ENCODE data around the gene SLC43A3. TPM values are rescaled to one million over a fixed set of nuclear protein-coding genes. Genes with fewer than 3 reads are reported as not detected.

Gene SLC43A3
- total and polyA plus RNA-seq, 9 of the 15 experiments (the other 6 are each of a cell fraction or from before 2014, with no cell fraction given): 63.7 to 281 (median 139) TPM

GRCh38 chr11:57425565-57426438 lies 1.1 kb downstream of the SLC43A3 start:
- no peak for DNase-seq (ENCODE audit: extremely low read depth in 1 of 4, low spot score in 3 of 4)
- Histone ChIP-seq H3K9me3 (replicated peaks; ENCODE audit: control insufficient read depth, insufficient read depth, low read depth, low read length) (no peaks in the 10 kb centered on the region), H3K4me1 (replicated peaks in 1 of 2; ENCODE audit: control insufficient read depth in 2 of 2, insufficient read depth in 2 of 2, low read length in 2 of 2) (peaks cover 42 to 50% of the 10 kb centered on the region in 2 experiments), H3K36me3 (ENCODE audit: control insufficient read depth, insufficient read depth, low read length) (peaks cover 54% of the 10 kb centered on the region), H2AFZ (ENCODE audit: low read depth, low read length) (peak overlapping the region; percentile 91; the same call in 1 of the 2 replicates), H3K9ac (ENCODE audit: insufficient read depth in 1 of 2, low read depth in 2 of 2, low read length in 2 of 2) (peak overlapping the region; percentile 96 to 98), H3K27me3 (ENCODE audit: control insufficient read depth in 2 of 2, insufficient read depth in 2 of 2, low read length in 2 of 2) (no peaks in the 10 kb centered on the region), H3K9me1 (ENCODE audit: control insufficient read depth, insufficient read depth, low read length) (peaks cover 7% of the 10 kb centered on the region), H3K4me2 (ENCODE audit: insufficient read depth, low read length) (peak overlapping the region; percentile 90), H3K4me3 (peak overlapping the region; percentile 72), H3K79me2 (ENCODE audit: control insufficient read depth, insufficient read depth, low read length) (peaks cover 65% of the 10 kb centered on the region), H4K20me1 (replicated peaks; ENCODE audit: control insufficient read depth, insufficient read depth, low read length) (peaks cover 12% of the 10 kb centered on the region; the same call in 1 of the 2 replicates), H3K27ac (ENCODE audit: extremely low read depth, low read depth, low read length) (peak overlapping the region; percentile 91)
- peak; percentile 6 for FAIRE-seq
- 1% methylated on average over 15 of the region's 15 CpGs for WGBS (ENCODE audit: insufficient coverage, low coverage, missing lambda C conversion rate)
- BruUV-seq (replicated peaks): no TSS peak
- ATAC-seq: no peak
- POLR2A ChIA-PET: interaction anchor here (0.5 to 1.3 kb wide), 8 partner anchors 9 to 1086 kb away, joined by 3 to 5 read pairs (median 4); partner anchors contain the start of gene SLC43A1
- intact Hi-C loops (cut with micrococcal nuclease): loop anchor here (2.0 kb wide), 2 partner anchors 23 to 39 kb away; no protein-coding TSS in a partner anchor
- CTCF ChIA-PET (ENCODE audit: low intra/inter-chr PET ratio): no interaction called here
- in situ Hi-C loops (cut with MboI): no loop called here
- TF ChIP-seq HNRNPH1 (optimal IDR thresholded peaks at IDR 0.05; ENCODE audit: low read depth, low read length): no peak
- TF ChIP-seq PTRF (tag; IDR thresholded peaks at IDR 0.05): no peak
- TF ChIP-seq HDAC1 (IDR thresholded peaks at IDR 0.05): 0 out of 4 replicates have a peak, but pooled peaks of 1 of the 2 experiments have one; percentile 6
- no peak for TF ChIP-seq POLR2B (IDR thresholded peaks at IDR 0.05; ENCODE audit: low read depth, partially characterized antibody)
- no peak for TF ChIP-seq E4F1 (CRISPR knock-in tag; IDR thresholded peaks at IDR 0.05; ENCODE audit: borderline replicate concordance)
- TF ChIP-seq, protein P1, sequence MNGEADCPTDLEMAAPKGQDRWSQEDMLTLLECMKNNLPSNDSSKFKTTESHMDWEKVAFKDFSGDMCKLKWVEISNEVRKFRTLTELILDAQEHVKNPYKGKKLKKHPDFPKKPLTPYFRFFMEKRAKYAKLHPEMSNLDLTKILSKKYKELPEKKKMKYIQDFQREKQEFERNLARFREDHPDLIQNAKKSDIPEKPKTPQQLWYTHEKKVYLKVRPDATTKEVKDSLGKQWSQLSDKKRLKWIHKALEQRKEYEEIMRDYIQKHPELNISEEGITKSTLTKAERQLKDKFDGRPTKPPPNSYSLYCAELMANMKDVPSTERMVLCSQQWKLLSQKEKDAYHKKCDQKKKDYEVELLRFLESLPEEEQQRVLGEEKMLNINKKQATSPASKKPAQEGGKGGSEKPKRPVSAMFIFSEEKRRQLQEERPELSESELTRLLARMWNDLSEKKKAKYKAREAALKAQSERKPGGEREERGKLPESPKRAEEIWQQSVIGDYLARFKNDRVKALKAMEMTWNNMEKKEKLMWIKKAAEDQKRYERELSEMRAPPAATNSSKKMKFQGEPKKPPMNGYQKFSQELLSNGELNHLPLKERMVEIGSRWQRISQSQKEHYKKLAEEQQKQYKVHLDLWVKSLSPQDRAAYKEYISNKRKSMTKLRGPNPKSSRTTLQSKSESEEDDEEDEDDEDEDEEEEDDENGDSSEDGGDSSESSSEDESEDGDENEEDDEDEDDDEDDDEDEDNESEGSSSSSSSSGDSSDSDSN (IDR thresholded peaks at IDR 0.05; ENCODE audit: borderline replicate concordance in 1 of 2, low read depth in 2 of 2, low read length in 2 of 2): no peak
- TF ChIP-seq ZNF41 (CRISPR knock-in tag; conservative IDR thresholded peaks at IDR 0.05): no peak
- TF ChIP-seq STAT5A (IDR thresholded peaks at IDR 0.05; ENCODE audit: borderline replicate concordance, low read length): no peak
- no peak for TF ChIP-seq TCF7L2 (IDR thresholded peaks at IDR 0.05; ENCODE audit: low read depth, low read length)
- no peak for TF ChIP-seq RFX1 (IDR thresholded peaks at IDR 0.05)
- TF ChIP-seq, protein P2, sequence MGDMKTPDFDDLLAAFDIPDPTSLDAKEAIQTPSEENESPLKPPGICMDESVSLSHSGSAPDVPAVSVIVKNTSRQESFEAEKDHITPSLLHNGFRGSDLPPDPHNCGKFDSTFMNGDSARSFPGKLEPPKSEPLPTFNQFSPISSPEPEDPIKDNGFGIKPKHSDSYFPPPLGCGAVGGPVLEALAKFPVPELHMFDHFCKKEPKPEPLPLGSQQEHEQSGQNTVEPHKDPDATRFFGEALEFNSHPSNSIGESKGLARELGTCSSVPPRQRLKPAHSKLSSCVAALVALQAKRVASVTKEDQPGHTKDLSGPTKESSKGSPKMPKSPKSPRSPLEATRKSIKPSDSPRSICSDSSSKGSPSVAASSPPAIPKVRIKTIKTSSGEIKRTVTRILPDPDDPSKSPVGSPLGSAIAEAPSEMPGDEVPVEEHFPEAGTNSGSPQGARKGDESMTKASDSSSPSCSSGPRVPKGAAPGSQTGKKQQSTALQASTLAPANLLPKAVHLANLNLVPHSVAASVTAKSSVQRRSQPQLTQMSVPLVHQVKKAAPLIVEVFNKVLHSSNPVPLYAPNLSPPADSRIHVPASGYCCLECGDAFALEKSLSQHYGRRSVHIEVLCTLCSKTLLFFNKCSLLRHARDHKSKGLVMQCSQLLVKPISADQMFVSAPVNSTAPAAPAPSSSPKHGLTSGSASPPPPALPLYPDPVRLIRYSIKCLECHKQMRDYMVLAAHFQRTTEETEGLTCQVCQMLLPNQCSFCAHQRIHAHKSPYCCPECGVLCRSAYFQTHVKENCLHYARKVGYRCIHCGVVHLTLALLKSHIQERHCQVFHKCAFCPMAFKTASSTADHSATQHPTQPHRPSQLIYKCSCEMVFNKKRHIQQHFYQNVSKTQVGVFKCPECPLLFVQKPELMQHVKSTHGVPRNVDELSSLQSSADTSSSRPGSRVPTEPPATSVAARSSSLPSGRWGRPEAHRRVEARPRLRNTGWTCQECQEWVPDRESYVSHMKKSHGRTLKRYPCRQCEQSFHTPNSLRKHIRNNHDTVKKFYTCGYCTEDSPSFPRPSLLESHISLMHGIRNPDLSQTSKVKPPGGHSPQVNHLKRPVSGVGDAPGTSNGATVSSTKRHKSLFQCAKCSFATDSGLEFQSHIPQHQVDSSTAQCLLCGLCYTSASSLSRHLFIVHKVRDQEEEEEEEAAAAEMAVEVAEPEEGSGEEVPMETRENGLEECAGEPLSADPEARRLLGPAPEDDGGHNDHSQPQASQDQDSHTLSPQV (IDR thresholded peaks at IDR 0.05): peak; percentile 89

All from K562 (cell line).